ENCODE data around the gene MAPK4. TPM values are rescaled to one million over a fixed set of nuclear protein-coding genes. Genes with fewer than 3 reads are reported as not detected.

The MAPK4 gene
- total and polyA plus RNA-seq, 9 donors: 0.80 to 21.7 (median 3.4) TPM

Other genes starting within 250 kb of the MAPK4 start
- 1 to 10 TPM in 1 of 7 donors, under 1 TPM in 3, not detected in 3; 0.11 to 1.0 (median 0.60) TPM for gene SKA1, start 185.0 kb upstream of the MAPK4 start, total RNA-seq
- 1 to 10 TPM in 1 of 2 donors, under 1 TPM in 1; 0.10 to 3.3 TPM for gene SKA1, start 185.0 kb upstream of the MAPK4 start, polyA plus RNA-seq